ENCODE data around the gene TMEM151A.
A peak's percentile ranks its signal among the peaks of the same experiment; 100 is the strongest.
"Not testable (repeated sequence)": the region's sequence is repeated elsewhere in the genome, so short reads cannot be mapped to it uniquely, and the experiment has no call there.

TMEM151A gene

GRCh38 chr11:66297610-66298009 is 5.9 kb downstream of the TMEM151A start:
- no peak for DNase-seq

GRCh38 chr11:66299186-66299585 is 7.5 kb downstream of the TMEM151A start:
- no peak for DNase-seq

GRCh38 chr11:66302656-66303055 is 11.0 kb downstream of the TMEM151A start:
- DNase-seq = no peak

GRCh38 chr11:66309475-66309874 is 17.8 kb downstream of the TMEM151A start:
- DNase-seq = no peak

GRCh38 chr11:66310324-66310723 is 18.6 kb downstream of the TMEM151A start:
- no peak for DNase-seq

GRCh38 chr11:66310803-66311440 is 19.2 kb downstream of the TMEM151A start:
- not testable (repeated sequence) for DNase-seq

GRCh38 chr11:66311470-66311964 is 19.8 kb downstream of the TMEM151A start:
- DNase-seq = no peak

GRCh38 chr11:66311965-66312548 is 20.4 kb downstream of the TMEM151A start:
- DNase-seq = peak in 53 of 56 donors; percentile 37 to 89 (median 80)

GRCh38 chr11:66312549-66313320 is 21.0 kb downstream of the TMEM151A start:
- DNase-seq = peak in 55 of 56 donors; percentile 52 to 99 (median 90)

GRCh38 chr11:66313321-66314185 is 21.9 kb downstream of the TMEM151A start:
- no peak for DNase-seq

GRCh38 chr11:66314186-66314501 is 22.4 kb downstream of the TMEM151A start:
- no peak for DNase-seq

- no peak for DNase-seq
Measured at GRCh38 chr11:66314561-66315497, 23.1 kb downstream of the TMEM151A start.

- no peak for DNase-seq
Measured at GRCh38 chr11:66315498-66315885, 23.8 kb downstream of the TMEM151A start.

- DNase-seq = no peak
Measured at GRCh38 chr11:66315921-66316811, 24.5 kb downstream of the TMEM151A start.

GRCh38 chr11:66316849-66317251 is 25.2 kb downstream of the TMEM151A start, which contains the start of gene CD248:
Gene CD248 (minus strand): TSS chr11:66317044. CDS start chr11:66317027, 17 bp downstream.
- DNase-seq = peak in 10 of 56 donors; percentile 4 to 42 (median 32)

- peak in 5 of 56 donors; percentile 7 to 22 (median 17) for DNase-seq
Measured at GRCh38 chr11:66317322-66317722, 25.6 kb downstream of the TMEM151A start.

- peak in 5 of 56 donors; percentile 7 to 35 (median 14) for DNase-seq
Measured at GRCh38 chr11:66317723-66318599, 26.3 kb downstream of the TMEM151A start.

- no peak for DNase-seq
Measured at GRCh38 chr11:66318600-66318970, 26.9 kb downstream of the TMEM151A start.

Data from amygdala (tissue), 56 donors.